Peyer's patch (tissue), 4 donors: ENCODE results near the gene ZC3H18. TPM values are rescaled to one million over a fixed set of nuclear protein-coding genes. Genes with fewer than 3 reads are reported as not detected.

Experiments
- DNase-seq, 3 donors: peaks; one replicate each; pipeline ENCODE4 v3.0.0-alpha.2; 2017 to 2019
- H3K27ac ChIP-seq, 4 donors: fragments of 200-600 bp; sonication (generic); one replicate each; pipeline ENCODE4 v1.5.1; 2016 to 2019
- H3K27me3 ChIP-seq, 2 donors: fragments of 200-600 bp; sonication (generic); one replicate each; pipeline ENCODE4 v1.5.1; 2019
- H3K36me3 ChIP-seq, 3 donors: fragments of 200-600 bp; sonication (generic); one replicate each; pipeline ENCODE4 v1.5.1; 2016 to 2019
- H3K4me1 ChIP-seq, 4 donors: fragments of 200-600 bp; sonication (generic); one replicate each; pipeline ENCODE4 v1.5.1; 2016 to 2019
- H3K4me3 ChIP-seq, 4 donors: fragments of 200-600 bp; sonication (generic); 1 replicate in 3 of 4; 2 replicates in 1 of 4; pipeline ENCODE4 v1.5.1; 2016 to 2019; ENCODE audit warnings: mild to moderate bottlenecking in 1 of 4
- H3K9me3 ChIP-seq, 4 donors: fragments of 200-600 bp; sonication (generic); one replicate each; pipeline ENCODE4 v1.5.1; 2016 to 2019; ENCODE audit warnings: mild to moderate bottlenecking in 1 of 4
- CTCF ChIP-seq, 6 experiments: fragments of 450-650 bp in 4 of 6; fragments of 200-600 bp in 2 of 6; sonication (generic) in 1 of 6; IDR thresholded peaks; one replicate each; pipeline ENCODE4 v1.5.1; 2017 to 2019; ENCODE audit warnings: antibody characterized with exemption in 6 of 6, mild to moderate bottlenecking in 3 of 6, moderate library complexity in 1 of 6
- POLR2A ChIP-seq, 2 donors: fragments of 450-650 bp; IDR thresholded peaks; one replicate each; pipeline ENCODE4 v1.5.1; 2017; ENCODE audit warnings: antibody characterized with exemption in 2 of 2, mild to moderate bottlenecking in 2 of 2, moderate library complexity in 2 of 2
- total RNA-seq, 4 donors: library from RNA; depleted of rRNA; stranded (reverse); fragments of >200 nt; gene quantifications; one replicate each; pipeline ENCODE4 v1.1.0, GENCODE V29; 2016

Gene ZC3H18
- total RNA-seq, 4 donors from 2014 or later: 22.8 to 47.0 (median 32.9) TPM

- DNase-seq: peak in 2 of 3 donors; percentile 31 to 62
- H3K27me3 ChIP-seq: no peaks in the 10 kb centered on the region
- H3K4me1 ChIP-seq: peaks cover 0 to 5% (median 0%) of the 10 kb centered on the region in 4 donors
- peak overlapping the region in 1 of 4 donors; percentile 19 for H3K4me3 ChIP-seq
- TF ChIP-seq CTCF (IDR thresholded peaks at IDR 0.05): peak; percentile 54 to 64 (median 60)
- no peak for TF ChIP-seq POLR2A (IDR thresholded peaks at IDR 0.05)
- no peak overlapping the region for H3K27ac ChIP-seq
- H3K36me3 ChIP-seq: no peaks in the 10 kb centered on the region
- peaks cover 0 to 1% (median 0%) of the 10 kb centered on the region in 4 donors for H3K9me3 ChIP-seq
These were observed 8.5 kb upstream of the ZC3H18 start for GRCh38 chr16:88561485-88562359.

- no peak overlapping the region for H3K4me3 ChIP-seq
- no peaks in the 10 kb centered on the region for H3K36me3 ChIP-seq
- DNase-seq: no peak
- no peaks in the 10 kb centered on the region for H3K27me3 ChIP-seq
- TF ChIP-seq CTCF (IDR thresholded peaks at IDR 0.05): no peak
- no peak for TF ChIP-seq POLR2A (IDR thresholded peaks at IDR 0.05)
- H3K9me3 ChIP-seq: no peaks in the 10 kb centered on the region
- H3K4me1 ChIP-seq: peaks cover 0 to 10% (median 3%) of the 10 kb centered on the region in 4 donors
- no peak overlapping the region for H3K27ac ChIP-seq
These were observed 4.0 kb upstream of the ZC3H18 start for GRCh38 chr16:88566158-88566557.

- Histone ChIP-seq H3K36me3 (peaks cover 0 to 10% (median 0%) of the 10 kb centered on the region in 3 donors), H3K9me3 (no peaks in the 10 kb centered on the region), H3K4me1 (peaks cover 0 to 23% (median 5%) of the 10 kb centered on the region in 4 donors), H3K27ac (peak overlapping the region in 1 of 4 donors; percentile 95), H3K27me3 (no peaks in the 10 kb centered on the region), H3K4me3 (peak overlapping the region; percentile 43 to 99 (median 85))
- DNase-seq: no peak
- no peak for TF ChIP-seq CTCF (IDR thresholded peaks at IDR 0.05)
- TF ChIP-seq POLR2A (IDR thresholded peaks at IDR 0.05): no peak
These were observed 1.2 kb upstream of the ZC3H18 start for GRCh38 chr16:88568710-88569613.

GRCh38 chr16:88569614-88569984, 604 bp upstream of the ZC3H18 start:
- H3K4me1 ChIP-seq: peaks cover 0 to 23% (median 5%) of the 10 kb centered on the region in 4 donors
- H3K36me3 ChIP-seq: peaks cover 0 to 10% (median 0%) of the 10 kb centered on the region in 3 donors
- DNase-seq: no peak
- TF ChIP-seq CTCF (IDR thresholded peaks at IDR 0.05) (no peak), POLR2A (IDR thresholded peaks at IDR 0.05) (no peak)
- H3K9me3 ChIP-seq: no peaks in the 10 kb centered on the region
- peak overlapping the region; percentile 43 to 99 (median 85) for H3K4me3 ChIP-seq
- H3K27me3 ChIP-seq: no peaks in the 10 kb centered on the region
- peak overlapping the region; percentile 47 to 95 (median 84) for H3K27ac ChIP-seq

GRCh38 chr16:88570691-88571092, 489 bp downstream of the ZC3H18 start:
- H3K4me1 ChIP-seq: peaks cover 0 to 23% (median 5%) of the 10 kb centered on the region in 4 donors
- peak overlapping the region; percentile 78 to 99 (median 85) for H3K4me3 ChIP-seq
- no peaks in the 10 kb centered on the region for H3K9me3 ChIP-seq
- H3K36me3 ChIP-seq: peaks cover 0 to 16% (median 0%) of the 10 kb centered on the region in 3 donors
- TF ChIP-seq CTCF (IDR thresholded peaks at IDR 0.05) (no peak), POLR2A (IDR thresholded peaks at IDR 0.05) (no peak)
- DNase-seq: peak in 2 of 3 donors; percentile 55 to 73
- H3K27me3 ChIP-seq: no peaks in the 10 kb centered on the region
- H3K27ac ChIP-seq: peak overlapping the region; percentile 82 to 95 (median 84)
